ENCODE data around the gene CHD6. TPM values are rescaled to one million over a fixed set of nuclear protein-coding genes. Genes with fewer than 3 reads are reported as not detected.

CHD6 gene
- total RNA-seq, 4 donors from 2014 or later, result 32.5 to 37.7 (median 35.0) TPM

GRCh38 chr20:41458761-41459160 is 159.4 kb downstream of the CHD6 start:
- H3K9me3 ChIP-seq, result no peaks in the 10 kb centered on the region
- 100% methylated on average over 2 of the region's 2 CpGs for WGBS
- no peaks in the 10 kb centered on the region for H3K4me1 ChIP-seq
- no peak for DNase-seq (ENCODE audit: extremely low spot score)
- peaks cover 17 to 65% (median 44%) of the 10 kb centered on the region in 4 donors for H3K36me3 ChIP-seq
- H3K27ac ChIP-seq (replicated peaks in 1 of 4), result no peak overlapping the region
- no peaks in the 10 kb centered on the region for H3K27me3 ChIP-seq
- intact Hi-C loops (cut with DNase I), result no loop called here
- TF ChIP-seq POLR2AphosphoS5 (IDR thresholded peaks at IDR 0.05) (no peak), CTCF (IDR thresholded peaks at IDR 0.05) (no peak), EP300 (IDR thresholded peaks at IDR 0.05) (no peak), POLR2A (IDR thresholded peaks at IDR 0.05; ENCODE audit: low read depth) (no peak)
- H3K4me3 ChIP-seq, result no peak overlapping the region

GRCh38 chr20:41457173-41457857 is 160.9 kb downstream of the CHD6 start:
- no peaks in the 10 kb centered on the region for H3K4me1 ChIP-seq

GRCh38 chr20:41456351-41456750 is 161.8 kb downstream of the CHD6 start:
- no peaks in the 10 kb centered on the region for H3K27me3 ChIP-seq
- intact Hi-C loops (cut with DNase I), result no loop called here
- peaks cover 38 to 78% (median 65%) of the 10 kb centered on the region in 4 donors for H3K36me3 ChIP-seq
- no peak overlapping the region for H3K27ac ChIP-seq (replicated peaks in 1 of 4)
- no peaks in the 10 kb centered on the region for H3K4me1 ChIP-seq
- no peak for DNase-seq (ENCODE audit: extremely low spot score)
- H3K9me3 ChIP-seq, result no peaks in the 10 kb centered on the region
- H3K4me3 ChIP-seq, result no peak overlapping the region
- TF ChIP-seq EP300 (IDR thresholded peaks at IDR 0.05), result no peak
- TF ChIP-seq POLR2AphosphoS5 (IDR thresholded peaks at IDR 0.05), result no peak
- no peak for TF ChIP-seq CTCF (IDR thresholded peaks at IDR 0.05)
- no peak for TF ChIP-seq POLR2A (IDR thresholded peaks at IDR 0.05; ENCODE audit: low read depth)

More at GRCh38 chr20:41457173-41457857, 160.9 kb downstream of the CHD6 start:
- Histone ChIP-seq H3K36me3 (peaks cover 28 to 74% (median 57%) of the 10 kb centered on the region in 4 donors), H3K4me3 (no peak overlapping the region), H3K27ac (replicated peaks in 1 of 4) (no peak overlapping the region), H3K9me3 (no peaks in the 10 kb centered on the region), H3K27me3 (no peaks in the 10 kb centered on the region)
- TF ChIP-seq EP300 (IDR thresholded peaks at IDR 0.05) (no peak), POLR2AphosphoS5 (IDR thresholded peaks at IDR 0.05) (no peak), POLR2A (IDR thresholded peaks at IDR 0.05; ENCODE audit: low read depth) (no peak), CTCF (IDR thresholded peaks at IDR 0.05) (no peak)
- 96% methylated on average over 17 of the region's 17 CpGs for WGBS
- no peak for DNase-seq (ENCODE audit: extremely low spot score)
- intact Hi-C loops (cut with DNase I), result no loop called here

GRCh38 chr20:41454250-41454649 is 163.9 kb downstream of the CHD6 start:
- Histone ChIP-seq H3K27ac (replicated peaks in 1 of 4) (no peak overlapping the region), H3K36me3 (peaks cover 45 to 85% (median 79%) of the 10 kb centered on the region in 4 donors), H3K27me3 (no peaks in the 10 kb centered on the region), H3K9me3 (no peaks in the 10 kb centered on the region), H3K4me3 (no peak overlapping the region), H3K4me1 (no peaks in the 10 kb centered on the region)
- intact Hi-C loops (cut with DNase I), result no loop called here
- DNase-seq (ENCODE audit: extremely low spot score), result no peak
- TF ChIP-seq POLR2AphosphoS5 (IDR thresholded peaks at IDR 0.05) (no peak), EP300 (IDR thresholded peaks at IDR 0.05) (no peak), POLR2A (IDR thresholded peaks at IDR 0.05; ENCODE audit: low read depth) (no peak), CTCF (IDR thresholded peaks at IDR 0.05) (no peak)

Data from esophagus muscularis mucosa (tissue), 4 donors.